SIG-M5 (cell line): ENCODE measurements around the gene PHLPP1.

Experiments
- DNase-seq: peaks from one replicate; lab custom pipeline; 2025; lab: John Stamatoyannopoulos, UW

PHLPP1 gene

DNA sequence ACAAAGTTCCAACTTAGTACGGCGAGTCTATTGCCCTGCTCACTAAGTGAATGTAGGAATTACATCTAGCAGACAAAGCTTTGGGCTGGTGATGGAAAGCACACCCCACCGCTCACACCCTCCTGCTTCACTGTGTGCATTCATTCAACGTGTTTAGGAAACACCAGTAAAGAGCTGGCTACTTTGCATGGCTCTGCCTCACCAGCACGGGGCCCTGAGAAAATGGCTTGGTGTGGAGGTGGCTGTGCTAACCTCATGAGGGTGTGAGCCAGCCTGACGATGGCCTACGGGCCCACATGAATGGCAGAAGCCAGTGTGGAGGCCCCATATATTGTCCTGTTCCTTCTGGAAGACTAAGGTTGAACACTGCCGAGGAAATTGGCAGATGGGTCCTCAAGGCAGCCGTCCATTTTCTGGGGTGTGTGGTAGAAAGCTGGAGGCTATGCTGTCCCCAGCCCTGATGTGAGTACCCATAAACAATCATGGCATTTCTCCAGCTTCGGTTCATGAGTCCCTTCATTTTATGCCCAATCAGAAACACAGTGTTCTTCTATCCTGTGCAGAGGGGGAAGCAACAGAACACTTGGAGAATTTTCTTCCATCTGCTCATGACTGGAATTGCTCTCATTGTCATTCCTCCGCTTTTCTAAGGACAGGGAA lies 269.4 kb downstream of the PHLPP1 start:
- no peak for DNase-seq

DNA sequence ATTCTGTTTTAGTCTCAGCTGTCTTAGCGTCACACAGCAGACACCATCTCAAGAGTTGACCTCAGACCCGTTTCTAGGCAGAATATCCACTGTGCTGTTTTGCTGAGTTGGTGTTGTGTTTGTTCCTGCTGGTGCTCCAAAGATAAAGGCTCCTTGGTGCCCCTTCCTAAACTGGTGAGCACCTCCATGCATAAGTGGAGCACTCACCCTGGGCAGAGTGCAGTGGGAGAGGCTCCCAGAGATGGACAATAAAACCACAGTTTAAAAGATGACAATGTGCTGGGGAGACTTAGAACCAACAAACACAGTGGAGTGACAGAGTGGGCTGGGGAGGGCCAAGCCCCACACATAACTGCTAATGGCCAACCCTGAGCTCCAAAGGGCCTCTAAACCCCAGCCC lies 271.1 kb downstream of the PHLPP1 start:
- no peak for DNase-seq

DNA sequence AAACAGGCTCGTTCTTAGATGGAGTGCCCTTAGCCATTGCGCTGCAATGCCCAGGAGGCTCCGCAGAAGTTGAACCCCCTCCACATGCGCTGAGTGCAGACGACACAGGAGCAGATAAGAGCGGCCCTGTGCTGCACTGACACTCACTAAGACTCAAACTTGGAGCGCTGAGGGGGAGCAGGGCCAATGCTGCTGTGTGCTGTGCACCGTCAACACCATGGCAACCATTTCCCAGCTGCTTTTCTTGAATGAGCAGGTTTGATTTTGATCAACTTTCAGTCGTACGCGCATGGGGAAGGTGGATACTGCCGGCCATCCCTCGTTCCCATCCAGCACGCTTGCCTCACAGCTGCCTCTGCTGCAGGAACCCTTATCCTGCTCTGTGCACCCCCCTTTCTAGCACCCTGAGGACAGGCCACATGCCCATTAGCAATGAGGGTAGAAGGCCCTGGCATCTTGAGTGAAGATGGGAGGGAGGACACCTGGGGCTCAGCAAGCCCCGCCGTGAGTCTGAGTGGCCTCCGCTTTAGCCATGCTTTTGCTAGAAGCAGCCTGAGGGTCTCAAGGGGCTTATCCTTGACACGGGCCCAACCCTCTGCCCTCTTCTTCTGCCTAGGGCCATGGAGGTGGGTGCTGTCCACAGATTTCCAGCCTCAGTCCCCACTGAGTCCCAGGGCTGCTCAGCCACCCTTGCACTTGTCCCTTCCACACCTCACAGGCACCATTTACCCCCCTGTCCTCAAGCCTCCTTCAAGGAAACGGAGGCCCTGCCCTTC lies 271.9 kb downstream of the PHLPP1 start:
- DNase-seq: no peak

DNA sequence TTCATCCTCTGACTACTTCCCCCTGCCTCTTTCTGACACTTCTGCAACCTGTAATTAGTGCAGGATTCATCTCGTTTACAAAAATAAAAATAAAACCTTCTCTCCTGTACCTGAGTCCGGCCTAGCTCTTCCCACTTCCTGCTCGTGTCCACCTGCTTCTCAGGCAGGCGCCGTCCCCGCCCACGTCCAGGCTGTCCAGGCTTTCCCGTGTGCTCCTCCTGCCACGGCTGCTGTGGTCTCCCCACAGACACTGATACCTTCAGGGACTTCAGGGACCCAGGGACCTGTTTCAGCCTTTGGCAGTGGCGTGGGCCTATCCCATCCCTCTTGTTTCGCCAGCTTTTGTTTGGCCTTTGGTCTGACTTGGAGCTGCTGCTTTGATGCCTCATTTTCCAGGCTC lies 272.5 kb downstream of the PHLPP1 start:
- DNase-seq: no peak

DNA sequence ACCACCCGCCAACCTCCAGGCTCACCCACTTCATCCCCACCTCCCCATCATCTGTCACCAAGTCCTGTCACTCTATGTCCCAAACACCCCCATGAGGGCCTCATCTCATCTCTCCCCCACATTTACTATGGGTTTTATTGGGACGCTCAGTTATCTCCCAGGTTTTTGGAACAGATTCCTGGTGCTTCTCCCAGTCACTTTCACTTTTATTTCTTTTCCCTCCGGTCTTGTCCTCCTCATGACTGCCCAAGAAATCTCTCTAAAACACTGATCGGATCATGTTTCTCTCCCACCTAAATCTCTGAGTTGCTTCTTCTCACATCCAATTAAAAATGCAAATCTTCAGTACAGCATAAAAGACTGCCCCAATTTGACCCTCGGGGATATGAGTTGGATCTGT lies 273.1 kb downstream of the PHLPP1 start:
- DNase-seq: no peak

DNA sequence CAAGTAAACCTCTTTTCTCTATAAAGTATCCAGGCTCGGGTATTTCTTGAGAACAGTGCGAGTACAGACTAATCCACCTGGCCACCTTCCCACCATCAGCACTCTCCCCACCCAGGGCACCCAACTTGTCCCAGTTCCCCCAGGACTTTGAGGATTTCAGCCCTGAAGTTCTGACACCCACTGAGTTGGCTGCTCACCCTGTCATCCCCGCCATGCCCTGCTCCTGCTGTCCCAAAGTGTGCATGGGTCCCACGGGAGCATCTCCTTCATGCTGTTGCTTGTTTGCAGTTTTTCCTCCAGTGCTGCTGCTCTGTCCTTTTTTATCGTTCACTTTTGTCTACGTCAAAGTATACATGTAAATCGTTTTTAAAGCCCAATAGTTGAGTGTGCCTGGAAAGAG lies 273.9 kb downstream of the PHLPP1 start:
- no peak for DNase-seq

DNA sequence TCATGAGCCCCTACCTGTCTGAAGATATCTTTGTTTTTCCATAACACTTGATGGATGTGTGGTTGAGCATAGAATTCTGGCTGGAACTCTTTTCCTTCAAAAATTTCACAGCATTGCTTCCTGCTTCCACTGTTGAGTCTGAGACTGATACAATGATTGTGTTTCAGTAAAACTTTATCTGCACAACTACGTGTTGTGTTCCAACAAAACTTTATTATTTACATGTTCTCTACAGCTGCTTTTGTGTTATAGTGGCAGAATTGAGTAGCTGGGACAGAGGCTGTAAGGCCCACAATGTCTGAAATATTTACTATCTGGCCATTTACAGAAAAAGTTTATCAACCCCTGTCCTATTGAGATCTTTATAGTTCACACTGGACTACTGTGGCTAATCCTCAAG lies 275.3 kb downstream of the PHLPP1 start:
- no peak for DNase-seq

DNA sequence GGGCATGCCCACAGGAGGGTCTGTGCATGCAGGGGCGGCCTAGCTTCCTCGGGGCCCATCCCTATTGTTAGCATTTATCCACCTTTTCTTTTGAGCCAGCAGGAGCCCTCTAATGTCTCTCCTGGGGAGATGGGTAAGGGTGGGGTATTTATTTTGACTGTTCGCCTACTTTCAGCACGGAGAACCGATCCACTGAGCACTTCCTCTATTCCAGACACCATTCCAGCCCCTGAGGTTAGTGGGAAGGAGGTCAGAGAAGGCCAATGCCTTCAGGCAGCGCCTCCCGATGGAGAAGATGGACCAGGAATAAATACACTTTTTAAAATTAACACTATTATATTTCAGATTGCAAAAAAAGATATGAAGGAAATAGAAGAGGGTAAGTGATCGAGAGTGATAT lies 276.0 kb downstream of the PHLPP1 start:
- no peak for DNase-seq

DNA sequence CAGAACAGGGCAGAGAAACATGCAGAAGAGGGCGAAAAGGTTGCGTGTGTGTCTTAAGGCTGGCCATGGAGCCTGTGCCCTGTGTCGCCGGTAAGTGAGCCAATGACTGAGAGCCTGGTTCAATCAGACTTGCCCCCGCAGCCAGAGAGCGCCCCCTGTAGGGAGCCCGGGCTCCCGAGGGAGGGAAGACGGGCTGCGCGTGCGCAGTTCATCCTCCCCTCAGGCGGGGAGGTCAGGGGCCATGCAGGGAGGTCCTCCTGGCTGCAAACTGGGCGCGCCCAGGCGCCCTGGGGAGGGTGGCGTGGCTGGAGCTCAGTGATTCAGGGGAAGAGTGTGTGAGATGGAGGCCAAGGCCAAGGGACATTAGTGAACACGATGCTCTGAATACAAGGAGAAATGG lies 276.6 kb downstream of the PHLPP1 start:
- no peak for DNase-seq

DNA sequence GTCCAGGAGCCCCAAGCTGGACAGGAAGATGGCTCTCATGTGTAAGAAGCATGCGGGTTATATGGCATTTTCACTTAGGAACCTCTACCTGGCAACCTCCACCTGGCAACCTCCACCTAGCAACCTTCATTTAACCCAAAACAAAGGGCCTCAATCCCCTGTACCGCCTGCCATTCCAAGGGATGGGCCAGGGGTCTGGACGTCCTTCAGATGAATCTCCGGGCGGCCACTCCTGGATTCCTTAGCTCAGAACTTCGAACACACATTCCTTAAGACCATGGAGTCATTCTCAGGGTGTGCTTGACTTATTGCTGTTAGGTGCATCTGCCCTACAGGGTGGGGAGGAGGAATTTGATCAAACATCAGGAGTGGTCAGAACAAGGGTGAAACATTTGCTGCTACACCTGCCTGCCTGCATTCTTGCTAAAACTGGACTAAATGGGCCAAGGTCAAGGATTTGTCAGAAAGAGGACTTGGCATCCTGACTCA lies 277.6 kb downstream of the PHLPP1 start:
- DNase-seq: no peak

DNA sequence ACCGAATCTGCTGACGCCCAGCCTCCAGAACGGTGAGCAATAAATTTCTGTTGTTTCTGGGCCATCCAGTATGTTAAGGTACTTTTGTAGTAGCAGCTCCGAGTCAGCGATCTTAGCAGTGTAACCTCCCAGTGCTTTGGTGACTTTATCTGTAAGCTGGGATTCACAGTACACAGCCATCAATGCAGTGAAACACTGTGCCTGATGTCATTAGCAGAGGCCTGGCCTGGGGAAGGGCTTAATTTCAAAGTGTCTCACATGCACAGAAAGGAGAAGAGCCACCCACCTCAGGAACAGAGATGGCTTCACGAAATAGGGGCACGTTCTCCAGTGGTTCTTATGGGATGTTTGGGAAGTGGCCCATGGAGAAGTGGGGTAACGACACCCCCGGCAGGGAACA lies 281.2 kb downstream of the PHLPP1 start:
- no peak for DNase-seq

DNA sequence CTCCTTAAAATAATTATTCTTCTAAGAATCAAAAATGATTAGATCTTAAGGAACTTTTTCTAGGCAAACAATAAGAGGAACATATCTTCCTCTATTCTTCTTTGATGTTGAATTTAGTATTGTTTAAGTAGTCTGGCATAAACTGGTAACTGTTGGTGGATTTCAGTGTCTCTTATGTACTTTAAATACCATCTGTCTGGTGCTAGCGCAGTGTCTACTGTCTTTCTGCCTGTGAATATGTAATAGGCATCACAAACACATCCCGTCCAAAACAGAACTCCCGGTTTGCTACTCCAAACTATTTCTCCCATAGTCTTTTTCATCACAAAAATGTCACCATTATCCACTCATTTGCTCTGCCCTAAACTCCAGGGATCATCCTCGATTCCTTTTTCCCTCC lies 281.7 kb downstream of the PHLPP1 start:
- no peak for DNase-seq

DNA sequence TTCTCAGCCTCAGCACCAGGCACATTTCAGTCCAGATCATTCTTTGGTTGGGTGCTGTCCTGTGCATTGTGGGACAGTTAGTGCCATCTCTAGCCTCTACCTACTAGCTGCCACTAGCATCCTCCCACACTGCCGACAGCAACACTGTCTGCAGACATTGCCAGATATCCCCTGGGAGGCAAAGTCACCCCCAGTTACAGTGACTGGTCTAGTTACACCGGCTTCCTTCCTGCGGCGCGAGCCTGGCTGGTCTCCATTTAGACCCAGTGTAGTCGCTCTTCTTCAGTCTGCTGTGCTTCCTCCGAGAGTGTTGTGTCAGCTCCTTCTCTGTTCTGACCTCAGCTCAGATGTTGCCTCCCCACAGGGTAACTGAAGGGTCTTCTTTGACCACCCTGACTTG lies 283.1 kb downstream of the PHLPP1 start:
- DNase-seq: no peak

DNA sequence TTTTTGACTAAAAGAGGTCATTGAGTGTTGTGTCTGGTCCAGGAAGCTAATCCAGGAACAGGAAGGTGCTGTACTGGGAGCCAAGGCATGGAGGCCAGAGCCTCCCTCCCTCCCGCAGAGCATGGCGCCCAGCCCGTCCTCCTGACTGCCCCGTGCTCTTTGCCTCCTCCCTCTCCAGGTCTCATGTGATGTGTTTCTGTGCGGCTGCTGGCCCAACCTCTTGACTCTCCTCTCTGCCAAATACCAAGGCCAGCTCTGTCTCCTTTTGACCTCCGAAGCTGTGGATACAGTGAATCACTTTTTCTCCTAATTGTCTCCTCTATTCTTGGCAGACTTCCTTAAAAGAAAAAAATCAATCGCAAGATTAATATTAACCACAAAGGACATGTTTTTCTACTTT lies 284.1 kb downstream of the PHLPP1 start:
- no peak for DNase-seq

DNA sequence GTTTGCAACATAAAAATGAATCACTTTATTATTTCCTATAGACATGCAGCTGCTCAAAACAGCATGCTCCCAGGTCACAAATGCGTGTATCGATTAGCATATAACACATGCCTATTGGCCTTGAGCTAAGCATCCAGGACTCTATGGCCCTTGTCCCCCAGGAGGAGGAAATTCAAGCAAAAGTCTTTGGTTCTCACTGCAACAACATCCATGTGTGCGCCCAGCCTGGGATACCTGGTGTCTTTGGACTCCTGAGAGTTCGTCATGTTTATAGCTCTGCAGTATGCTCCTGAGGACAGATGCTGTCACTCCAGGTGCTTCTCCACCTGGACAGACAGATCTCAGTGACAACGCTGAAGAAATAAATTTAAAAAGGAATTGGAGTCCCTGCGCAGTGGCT lies 284.6 kb downstream of the PHLPP1 start:
- no peak for DNase-seq

DNA sequence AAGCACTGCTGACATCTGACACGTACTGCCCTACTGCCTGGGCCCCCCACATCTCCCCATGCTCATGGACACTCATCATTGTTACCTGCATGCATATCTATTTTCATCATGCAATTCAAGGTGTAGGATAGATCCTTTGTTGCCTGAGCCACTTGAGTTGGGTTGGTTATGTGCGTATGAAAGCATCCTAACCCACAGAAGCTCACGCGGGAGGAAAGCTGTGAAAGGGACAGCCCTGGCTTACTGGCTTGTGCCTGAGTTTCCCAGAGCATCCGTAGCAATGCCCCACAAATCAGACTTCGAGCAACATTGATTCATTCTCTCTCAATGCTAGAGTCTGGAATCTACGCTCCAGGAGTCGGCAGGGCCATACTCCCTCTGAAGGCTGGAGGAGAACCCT lies 285.5 kb downstream of the PHLPP1 start:
- no peak for DNase-seq

DNA sequence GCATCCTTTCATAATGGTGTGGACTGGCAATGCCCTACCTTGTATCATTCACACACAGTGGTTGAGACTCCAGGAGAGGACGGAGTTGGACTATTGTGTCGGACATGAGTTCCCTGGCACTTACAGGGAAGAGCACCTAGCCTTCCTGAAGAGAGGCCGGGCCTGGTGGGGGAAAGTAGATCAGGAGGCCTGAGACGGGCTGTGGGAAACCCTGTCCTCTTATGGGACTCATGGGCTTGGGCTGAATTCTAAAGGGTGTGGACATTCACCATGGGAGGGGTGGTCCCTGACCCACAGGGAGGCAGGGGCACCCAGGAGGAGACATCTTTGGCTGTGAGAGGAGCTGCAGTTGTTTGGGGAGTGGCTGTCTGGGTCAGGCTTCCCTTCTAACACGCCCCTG lies 286.5 kb downstream of the PHLPP1 start:
- no peak for DNase-seq

DNA sequence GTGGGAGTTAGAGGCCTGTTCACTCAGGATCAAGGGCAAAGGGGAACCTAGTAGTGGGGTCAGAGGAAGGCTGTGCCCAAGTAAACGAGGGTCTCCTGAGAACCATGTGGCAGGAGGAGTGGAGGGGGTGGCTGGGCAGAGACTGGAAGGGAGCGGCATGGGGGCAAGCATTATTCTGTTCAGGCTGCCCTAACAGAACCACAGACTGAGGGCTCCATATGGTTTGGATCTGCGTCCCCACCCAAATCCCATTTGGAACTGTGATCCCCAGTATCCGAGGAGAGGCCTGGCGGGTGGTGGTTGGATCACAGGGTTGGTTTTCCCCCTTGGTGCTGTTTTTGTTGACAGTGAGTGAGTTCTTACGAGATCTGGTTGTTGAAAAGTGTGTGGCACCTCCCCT lies 287.0 kb downstream of the PHLPP1 start:
- DNase-seq: no peak

DNA sequence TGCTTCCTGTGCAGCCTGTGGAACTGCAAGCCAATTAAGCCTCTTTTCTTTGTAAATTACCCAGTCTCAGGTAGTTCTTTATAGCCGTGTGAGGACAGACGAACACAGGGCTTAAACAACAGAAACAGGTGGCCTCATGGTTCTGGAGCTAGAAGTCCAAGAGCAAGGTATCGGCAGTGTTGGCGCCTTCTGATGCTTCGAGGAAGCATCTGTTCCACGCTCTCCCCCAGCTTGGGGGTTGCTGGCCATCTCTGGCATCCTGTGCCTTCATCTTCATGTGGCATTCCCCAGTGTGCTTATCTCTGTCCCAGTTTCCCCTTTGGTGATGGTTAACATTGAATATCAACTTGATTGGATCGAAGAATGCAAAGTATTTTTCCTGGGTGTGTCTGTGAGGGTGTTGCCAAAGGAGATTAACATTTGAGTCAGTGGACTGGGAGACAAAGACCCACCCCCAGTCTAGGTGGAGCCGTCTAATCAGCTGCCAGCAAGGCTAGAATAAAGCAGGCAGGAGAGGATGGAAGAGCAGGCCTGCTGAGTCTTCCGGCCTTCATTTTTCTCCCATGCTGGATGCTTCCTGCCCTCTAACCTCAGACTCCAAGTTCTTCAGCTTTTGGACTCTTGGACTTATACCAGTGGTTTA lies 287.6 kb downstream of the PHLPP1 start:
- DNase-seq: no peak

DNA sequence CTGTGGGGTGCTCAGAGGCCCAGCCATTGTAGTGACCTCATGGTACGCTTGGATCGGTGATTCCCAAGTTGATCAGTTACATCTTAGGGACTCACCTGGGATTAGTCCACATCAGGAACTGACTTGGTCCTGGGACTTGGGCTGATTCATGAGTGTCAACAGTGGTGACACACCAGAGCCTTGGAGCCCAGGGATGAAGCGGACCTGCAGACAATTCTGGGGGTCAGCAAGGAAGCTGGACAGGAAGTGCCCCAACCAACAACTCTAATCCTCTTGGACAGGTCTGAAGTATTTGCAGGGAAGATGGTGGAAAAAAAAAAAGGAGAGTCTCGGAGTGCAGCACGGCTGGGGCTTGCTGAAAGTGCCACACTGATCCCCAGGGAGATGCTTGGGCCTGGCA lies 288.6 kb downstream of the PHLPP1 start:
- DNase-seq: no peak

DNA sequence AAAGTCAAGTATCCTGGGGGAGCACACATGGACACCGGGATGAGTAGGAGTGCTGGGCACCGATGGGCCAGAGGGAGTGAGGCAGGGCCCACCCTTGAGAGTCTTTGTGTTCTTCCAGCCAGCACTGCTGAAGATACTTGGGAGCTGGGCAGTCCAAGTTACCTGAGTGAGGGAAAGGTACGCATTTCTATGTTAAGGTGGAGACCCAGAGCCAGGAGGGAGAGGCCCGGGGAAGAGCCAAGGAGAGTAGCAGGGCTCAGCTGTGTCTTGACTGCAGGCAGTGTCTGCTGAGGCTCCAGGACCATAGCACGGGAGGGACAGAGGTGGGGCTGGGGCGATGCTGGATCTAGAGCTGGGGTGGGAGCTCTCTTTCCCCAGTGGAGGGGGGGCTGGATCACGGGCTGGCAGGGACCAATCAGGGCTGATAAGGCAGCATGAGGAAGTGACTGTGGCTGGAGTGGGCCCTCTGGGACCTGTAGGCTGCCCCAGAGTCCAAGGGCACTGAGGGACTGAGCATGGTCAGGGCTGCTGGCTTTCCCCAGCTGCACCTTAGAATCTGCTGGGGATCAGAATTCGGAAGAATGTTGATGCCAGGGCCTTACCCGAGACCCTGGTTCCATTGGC lies 289.2 kb downstream of the PHLPP1 start:
- no peak for DNase-seq

DNA sequence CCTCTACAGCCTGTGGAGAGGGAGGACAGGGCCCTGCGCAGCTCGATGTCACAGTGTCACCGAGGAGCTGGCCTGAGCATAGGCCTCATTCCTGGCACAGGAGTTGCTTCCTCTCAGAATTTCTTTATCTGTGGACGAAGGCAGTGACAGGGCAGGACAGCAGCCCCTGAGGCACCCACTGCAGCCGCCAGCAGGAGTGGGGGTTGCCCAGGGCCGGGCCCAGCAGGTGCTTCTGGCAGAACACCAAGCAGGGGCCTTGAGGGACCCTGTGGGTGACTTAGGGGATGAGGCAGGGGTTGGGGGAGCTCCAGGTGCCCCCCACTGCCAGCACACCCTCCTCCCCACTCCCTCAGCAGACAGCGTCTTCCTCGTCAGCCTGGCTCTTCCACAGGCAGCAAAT lies 290.0 kb downstream of the PHLPP1 start:
- DNase-seq: no peak

DNA sequence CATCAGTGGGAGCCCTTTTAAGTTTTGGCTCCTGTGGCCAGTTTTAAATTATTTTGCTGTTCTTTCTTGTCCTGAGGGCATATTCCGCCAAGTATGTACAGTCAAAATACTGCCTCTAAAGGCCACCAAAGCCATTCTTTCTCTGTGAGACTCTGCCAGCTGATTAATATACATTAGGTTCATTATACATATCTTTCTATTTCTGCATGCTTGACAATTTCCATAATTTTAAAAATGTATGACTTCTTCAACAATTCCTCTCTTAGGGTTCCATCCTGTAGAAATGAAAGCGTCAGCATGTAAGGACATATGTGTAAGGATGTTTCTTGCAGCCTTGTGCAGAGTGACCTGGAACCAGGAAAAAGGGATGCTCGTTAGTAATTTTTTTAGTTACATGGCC lies 291.9 kb downstream of the PHLPP1 start:
- no peak for DNase-seq
